ENCODE results near the gene TMEM60. TPM values are rescaled to one million over a fixed set of nuclear protein-coding genes. Genes with fewer than 3 reads are reported as not detected.

The TMEM60 gene
- total RNA-seq, 3 donors from 2014 or later: 13.1 to 19.6 (median 17.9) TPM

GRCh38 chr7:77765481-77765880, 32.8 kb downstream of the TMEM60 start:
- no peaks in the 10 kb centered on the region for H3K4me1 ChIP-seq
- no peak overlapping the region for H3K27ac ChIP-seq
- H3K27me3 ChIP-seq: no peaks in the 10 kb centered on the region
- TF ChIP-seq POLR2AphosphoS5 (IDR thresholded peaks at IDR 0.05): no peak
- no peak for TF ChIP-seq CTCF (IDR thresholded peaks at IDR 0.05)
- TF ChIP-seq POLR2A (IDR thresholded peaks at IDR 0.05): no peak
- no peaks in the 10 kb centered on the region for H3K9me3 ChIP-seq
- H3K4me3 ChIP-seq: no peak overlapping the region
- no peaks in the 10 kb centered on the region for H3K36me3 ChIP-seq
- intact Hi-C loops (cut with DNase I; ENCODE audit: low total_unique reads): no loop called here
- no peak for DNase-seq (ENCODE audit: low spot score in 2 of 2)

- TF ChIP-seq POLR2AphosphoS5 (IDR thresholded peaks at IDR 0.05) (no peak), POLR2A (IDR thresholded peaks at IDR 0.05) (no peak), CTCF (IDR thresholded peaks at IDR 0.05) (no peak)
- no peak for DNase-seq (ENCODE audit: low spot score in 2 of 2)
- no peaks in the 10 kb centered on the region for H3K27me3 ChIP-seq
- intact Hi-C loops (cut with DNase I; ENCODE audit: low total_unique reads): no loop called here
- H3K27ac ChIP-seq: no peak overlapping the region
- no peaks in the 10 kb centered on the region for H3K9me3 ChIP-seq
- no peaks in the 10 kb centered on the region for H3K4me1 ChIP-seq
- no peak overlapping the region for H3K4me3 ChIP-seq
- H3K36me3 ChIP-seq: no peaks in the 10 kb centered on the region
These were observed 37.3 kb downstream of the TMEM60 start for GRCh38 chr7:77760809-77761453.

GRCh38 chr7:77759294-77759889, 38.8 kb downstream of the TMEM60 start:
- no peak for TF ChIP-seq POLR2A (IDR thresholded peaks at IDR 0.05)
- no peak for TF ChIP-seq POLR2AphosphoS5 (IDR thresholded peaks at IDR 0.05)
- TF ChIP-seq CTCF (IDR thresholded peaks at IDR 0.05): peak; percentile 76 to 87 (median 86)
- Histone ChIP-seq H3K27me3 (no peaks in the 10 kb centered on the region), H3K27ac (peak overlapping the region in 1 of 2 donors; percentile 2), H3K9me3 (no peaks in the 10 kb centered on the region), H3K4me3 (no peak overlapping the region), H3K4me1 (no peaks in the 10 kb centered on the region), H3K36me3 (no peaks in the 10 kb centered on the region)
- intact Hi-C loops (cut with DNase I; ENCODE audit: low total_unique reads): no loop called here
- DNase-seq (ENCODE audit: low spot score in 2 of 2): peak in 1 of 2 donors; percentile 49

- no peak overlapping the region for H3K27ac ChIP-seq
- H3K4me3 ChIP-seq: no peak overlapping the region
- no peak for TF ChIP-seq POLR2AphosphoS5 (IDR thresholded peaks at IDR 0.05)
- no peak for TF ChIP-seq CTCF (IDR thresholded peaks at IDR 0.05)
- no peak for TF ChIP-seq POLR2A (IDR thresholded peaks at IDR 0.05)
- H3K9me3 ChIP-seq: no peaks in the 10 kb centered on the region
- no peaks in the 10 kb centered on the region for H3K36me3 ChIP-seq
- intact Hi-C loops (cut with DNase I; ENCODE audit: low total_unique reads): no loop called here
- H3K27me3 ChIP-seq: no peaks in the 10 kb centered on the region
- H3K4me1 ChIP-seq: no peaks in the 10 kb centered on the region
- no peak for DNase-seq (ENCODE audit: low spot score in 2 of 2)
These were observed 40.6 kb downstream of the TMEM60 start for GRCh38 chr7:77757589-77757988.

GRCh38 chr7:77753173-77753572, 45.1 kb downstream of the TMEM60 start:
- no peak for DNase-seq (ENCODE audit: low spot score in 2 of 2)
- Histone ChIP-seq H3K27ac (no peak overlapping the region), H3K4me1 (no peaks in the 10 kb centered on the region), H3K9me3 (no peaks in the 10 kb centered on the region), H3K4me3 (no peak overlapping the region), H3K27me3 (no peaks in the 10 kb centered on the region), H3K36me3 (no peaks in the 10 kb centered on the region)
- intact Hi-C loops (cut with DNase I; ENCODE audit: low total_unique reads): no loop called here
- TF ChIP-seq POLR2AphosphoS5 (IDR thresholded peaks at IDR 0.05) (no peak), POLR2A (IDR thresholded peaks at IDR 0.05) (no peak), CTCF (IDR thresholded peaks at IDR 0.05) (no peak)
